GM19025 (cell line): Measurements from ENCODE around the gene HUS1B.
"Not testable (repeated sequence)": the region's sequence is repeated elsewhere in the genome, so short reads cannot be mapped to it uniquely, and the experiment has no call there.

Experiments used
- ATAC-seq: cut with Tn5 transposase; IDR thresholded peaks from one replicate; pipeline ENCODE4 v1.9.1; 2021; ENCODE audit warnings: mild to moderate bottlenecking, low read depth, moderate library complexity; ENCODE audit not compliant: unreplicated experiment

The HUS1B gene

DNA sequence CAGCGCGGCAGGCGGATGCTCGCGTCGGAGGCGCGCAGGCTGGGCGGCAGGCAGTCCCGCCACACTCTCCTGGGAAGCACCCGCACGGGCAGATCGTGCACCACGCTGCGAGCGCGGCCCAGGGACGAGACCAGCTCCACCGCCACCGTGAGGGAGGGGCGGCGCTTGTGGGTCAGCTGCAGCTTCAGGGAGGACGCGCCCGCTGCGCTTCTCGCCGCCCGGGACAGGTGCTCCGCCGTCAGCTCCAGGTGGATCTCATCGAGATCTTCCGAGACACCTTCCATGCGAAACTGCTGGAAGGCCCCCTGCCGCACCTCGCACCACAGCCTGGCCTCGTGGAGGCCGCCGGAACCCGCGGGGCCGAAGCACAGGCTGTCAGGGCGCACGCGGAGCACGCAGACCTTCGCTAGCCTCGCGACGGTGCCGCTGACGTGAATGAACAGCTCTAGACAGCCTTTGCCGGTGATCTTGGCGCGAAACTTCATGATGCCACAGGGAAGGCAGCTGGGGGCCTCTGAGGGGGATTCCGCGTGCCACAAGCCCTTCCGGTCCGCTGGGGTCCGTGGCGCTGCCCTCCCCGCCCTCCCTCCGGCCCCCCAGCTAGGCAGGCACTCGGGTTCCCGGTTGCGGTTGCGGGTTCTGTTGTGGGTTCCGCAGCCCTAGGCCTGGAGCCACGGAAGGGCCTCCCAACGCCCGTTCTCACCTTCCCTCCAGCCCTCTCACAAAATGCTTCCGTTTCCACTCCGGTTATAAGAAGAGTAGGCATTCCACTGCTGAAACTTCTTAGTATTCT is at the start of gene HUS1B:
Gene HUS1B, minus strand, starts transcription at position 641 of the 793 bp plus-strand sequence. Its CDS starts 156 bp downstream, at position 485.
- ATAC-seq: no peak

DNA sequence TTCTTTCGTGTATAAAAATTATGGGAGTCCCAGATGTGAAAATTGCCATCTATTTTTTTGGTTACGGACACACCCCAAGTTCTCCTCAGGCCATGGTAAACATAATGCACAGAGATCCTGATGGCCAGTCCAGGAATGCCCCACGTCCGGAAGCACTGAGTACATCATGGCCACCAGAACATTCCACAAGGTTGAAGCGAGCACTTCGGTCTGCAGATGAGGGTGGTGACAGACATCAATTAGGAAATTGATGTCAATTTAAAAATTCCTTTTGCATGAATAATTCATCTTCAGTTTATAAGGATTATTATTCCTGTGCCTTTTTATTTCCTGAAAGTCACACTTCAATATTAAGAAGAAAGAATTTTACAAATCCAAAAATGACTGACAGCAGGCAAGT is 49.2 kb upstream of the HUS1B start:
- ATAC-seq: no peak

DNA sequence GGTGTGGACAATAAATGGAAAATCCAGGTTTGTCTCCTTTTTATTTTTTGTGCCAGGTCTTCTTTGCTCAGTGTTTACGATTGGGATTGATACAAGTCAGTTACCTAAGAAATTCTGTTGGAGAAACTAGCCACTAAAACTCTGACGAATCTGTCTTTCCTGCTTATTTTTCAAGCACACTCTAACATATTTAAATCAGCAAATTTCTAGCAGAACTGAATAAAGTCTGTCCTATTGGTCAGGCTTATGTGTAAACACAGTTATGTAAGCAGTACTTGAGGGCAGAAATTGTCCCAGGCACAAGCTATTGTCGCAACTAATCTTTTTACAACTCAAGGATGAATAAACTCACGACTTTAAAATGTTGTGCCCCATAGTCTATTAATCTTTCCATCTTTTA is 48.1 kb upstream of the HUS1B start:
- ATAC-seq: no peak

DNA sequence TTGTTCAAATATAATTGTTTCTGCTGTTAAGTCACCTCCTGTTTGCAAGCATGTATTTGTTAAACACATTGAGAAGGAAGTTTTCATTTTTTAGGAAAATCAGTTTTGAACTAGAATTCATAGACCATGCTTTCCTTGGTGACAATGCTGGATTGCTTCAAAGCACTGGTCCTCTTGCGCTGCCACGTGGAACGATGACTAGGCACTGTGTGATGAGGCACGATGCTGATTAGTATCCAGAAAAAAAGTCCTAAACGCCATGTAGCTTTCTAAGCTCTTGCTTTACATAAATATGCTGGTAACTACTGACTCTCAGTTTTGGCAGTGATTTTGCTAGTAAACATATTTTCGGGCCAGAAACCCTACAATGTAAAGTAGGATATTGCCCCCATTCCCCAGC is 47.1 kb upstream of the HUS1B start:
- no peak for ATAC-seq

DNA sequence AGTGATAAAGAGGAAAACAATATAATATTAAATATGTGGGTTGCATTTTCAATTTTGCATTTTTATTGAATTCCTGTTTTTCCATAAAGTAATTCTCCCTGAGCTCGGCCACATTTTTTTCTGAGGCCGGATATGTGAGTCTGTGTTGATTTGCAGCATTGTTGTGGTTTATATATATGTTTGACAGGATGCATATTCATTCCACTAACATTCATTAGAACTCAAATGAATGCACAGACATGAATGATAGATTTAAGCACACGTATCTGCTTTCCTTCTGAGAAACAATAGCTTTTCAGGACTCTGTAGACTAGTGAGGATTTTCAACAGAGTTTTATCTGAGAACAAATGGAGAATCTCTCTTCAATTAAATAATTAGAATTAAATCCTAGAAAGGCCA is 46.7 kb upstream of the HUS1B start:
- ATAC-seq: no peak

DNA sequence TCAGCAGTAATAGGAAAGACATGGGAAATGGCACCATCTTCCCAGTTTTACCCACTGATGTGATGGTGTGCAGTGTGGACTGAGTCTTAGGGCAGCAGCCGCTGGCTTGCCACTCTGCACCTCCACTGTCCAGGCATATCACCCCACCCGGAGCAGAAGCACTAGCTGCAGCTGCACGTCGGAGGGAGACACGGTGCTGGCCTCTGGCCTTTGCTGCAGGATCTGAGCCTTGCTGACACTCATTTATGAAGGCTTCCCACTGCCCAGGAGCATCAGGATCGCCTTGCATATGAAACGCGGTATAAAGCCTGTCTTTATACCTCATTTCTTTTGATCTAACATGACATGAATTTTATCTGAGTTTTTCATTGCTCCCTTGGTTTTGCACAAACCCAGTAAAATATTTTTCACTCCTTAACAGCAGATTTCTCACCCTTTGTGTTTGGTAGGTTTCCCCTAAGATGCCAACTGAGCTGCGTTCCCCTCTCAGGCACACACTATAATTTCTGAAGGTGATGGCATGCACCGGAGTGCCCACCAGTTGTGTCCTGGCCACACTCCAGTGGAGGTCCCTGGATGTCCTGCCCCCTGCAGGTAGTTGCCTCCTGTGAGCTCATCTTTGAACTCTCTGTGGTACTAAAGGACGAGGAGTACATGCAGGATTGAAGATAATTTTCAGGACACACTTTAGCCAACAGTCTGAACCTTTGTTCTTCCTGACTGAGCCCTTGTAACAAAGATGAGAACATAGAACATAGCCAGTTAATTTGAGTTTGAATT is 45.0 kb upstream of the HUS1B start:
- ATAC-seq: no peak

DNA sequence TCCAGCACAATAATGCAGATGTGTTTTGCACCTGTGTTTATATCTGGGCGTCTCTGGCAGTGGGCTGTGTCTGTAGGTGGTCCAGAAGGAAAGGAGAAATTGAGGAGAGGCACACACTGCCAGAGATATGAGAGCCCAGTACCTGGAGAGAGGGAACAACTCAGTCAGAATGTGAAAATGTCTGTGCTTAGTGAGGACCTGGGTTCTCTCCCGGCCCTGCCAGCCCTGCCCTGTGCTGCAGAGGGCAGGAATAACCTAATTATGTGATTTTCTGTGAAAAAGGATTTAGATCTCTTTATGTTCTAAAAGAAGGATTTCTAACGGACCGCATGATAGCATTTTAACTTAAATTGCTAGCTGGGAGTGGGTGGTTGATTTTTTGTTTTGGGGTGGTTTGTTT is 44.3 kb upstream of the HUS1B start:
- ATAC-seq: no peak

DNA sequence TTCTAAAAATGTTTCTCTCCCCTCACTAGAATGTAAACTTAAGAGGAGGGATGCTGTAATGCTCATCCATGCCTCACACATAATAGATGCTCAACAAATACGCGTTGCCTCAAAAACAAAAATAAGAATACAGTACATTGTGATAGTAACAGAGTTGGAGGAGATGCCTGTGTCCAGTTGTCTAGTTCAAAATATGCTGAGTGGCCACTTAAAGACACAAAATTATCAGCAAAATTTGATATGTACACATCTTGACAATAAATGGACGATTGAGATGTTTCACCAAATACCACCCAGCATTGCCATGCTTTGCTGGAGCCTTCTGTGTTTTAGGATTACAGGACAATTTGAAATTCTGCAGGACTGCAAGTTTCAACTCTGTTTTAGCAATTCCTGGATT is 43.6 kb upstream of the HUS1B start:
- ATAC-seq: no peak

DNA sequence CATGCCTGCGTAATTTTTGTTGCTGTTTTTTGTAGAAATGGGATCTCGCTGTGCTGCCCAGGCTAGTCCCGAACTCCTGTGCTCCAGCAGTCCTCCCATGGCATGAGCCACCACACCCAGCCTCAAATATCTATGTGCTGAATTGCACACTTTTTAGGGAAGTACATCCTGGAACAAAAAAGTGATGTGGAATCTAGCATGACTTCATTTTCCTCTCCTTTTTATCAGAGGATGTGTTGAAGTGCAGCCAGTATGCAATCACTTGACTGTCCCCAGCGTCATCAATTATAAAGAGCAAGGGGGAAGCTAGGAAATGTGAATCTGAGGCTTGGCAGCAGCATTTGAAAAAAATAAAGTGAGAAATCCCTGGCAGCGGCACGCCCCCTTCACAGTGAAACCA is 42.4 kb upstream of the HUS1B start:
- no peak for ATAC-seq

DNA sequence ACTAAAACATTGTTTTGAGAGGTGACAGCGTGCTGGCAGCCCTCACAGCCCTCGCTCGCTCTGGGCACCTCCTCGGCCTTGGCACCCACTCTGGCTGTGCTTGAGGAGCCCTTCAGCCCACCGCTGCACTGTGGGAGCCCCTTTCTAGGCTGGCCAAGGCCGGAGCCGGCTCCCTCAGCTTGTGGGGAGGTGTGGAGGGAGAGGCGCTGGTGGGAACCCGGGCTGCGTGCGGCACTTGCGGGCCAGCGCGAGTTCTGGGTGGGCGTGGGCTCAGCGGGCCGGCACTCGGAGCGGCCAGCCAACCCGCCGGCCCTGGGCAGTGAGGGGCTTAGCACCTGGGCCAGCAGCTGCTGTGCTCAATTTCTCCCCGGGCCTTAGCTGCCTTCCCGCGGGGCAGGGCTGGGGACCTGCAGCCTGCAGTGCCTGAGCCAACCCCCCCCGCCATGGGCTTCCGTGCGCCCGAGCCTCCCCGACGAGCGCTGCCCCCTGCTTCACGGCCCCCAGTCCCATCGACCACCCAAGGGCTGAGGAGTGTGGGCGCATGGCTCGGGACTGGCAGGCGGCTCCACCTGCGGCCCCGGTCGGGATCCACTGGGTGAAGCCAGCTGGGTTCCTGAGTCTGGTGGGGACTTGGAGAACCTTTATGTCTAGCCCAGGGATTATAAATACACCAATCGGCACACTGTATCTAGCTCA is 37.7 kb upstream of the HUS1B start:
- not testable (repeated sequence) for ATAC-seq

DNA sequence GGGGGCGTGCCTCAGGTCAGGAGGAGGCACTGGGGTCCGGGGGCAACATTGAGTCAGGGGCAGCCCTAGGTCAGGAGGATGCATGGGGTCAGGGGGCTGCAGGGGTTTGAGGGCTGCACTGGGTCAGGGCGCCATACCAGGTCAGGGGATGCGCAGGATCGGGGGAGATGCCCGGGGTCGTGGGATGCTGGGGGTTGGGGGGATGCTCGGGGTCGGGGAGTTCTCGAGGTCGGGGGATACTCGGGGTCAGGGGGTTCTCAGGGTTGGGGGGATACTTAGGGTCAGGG is 36.8 kb upstream of the HUS1B start:
- ATAC-seq: no peak

DNA sequence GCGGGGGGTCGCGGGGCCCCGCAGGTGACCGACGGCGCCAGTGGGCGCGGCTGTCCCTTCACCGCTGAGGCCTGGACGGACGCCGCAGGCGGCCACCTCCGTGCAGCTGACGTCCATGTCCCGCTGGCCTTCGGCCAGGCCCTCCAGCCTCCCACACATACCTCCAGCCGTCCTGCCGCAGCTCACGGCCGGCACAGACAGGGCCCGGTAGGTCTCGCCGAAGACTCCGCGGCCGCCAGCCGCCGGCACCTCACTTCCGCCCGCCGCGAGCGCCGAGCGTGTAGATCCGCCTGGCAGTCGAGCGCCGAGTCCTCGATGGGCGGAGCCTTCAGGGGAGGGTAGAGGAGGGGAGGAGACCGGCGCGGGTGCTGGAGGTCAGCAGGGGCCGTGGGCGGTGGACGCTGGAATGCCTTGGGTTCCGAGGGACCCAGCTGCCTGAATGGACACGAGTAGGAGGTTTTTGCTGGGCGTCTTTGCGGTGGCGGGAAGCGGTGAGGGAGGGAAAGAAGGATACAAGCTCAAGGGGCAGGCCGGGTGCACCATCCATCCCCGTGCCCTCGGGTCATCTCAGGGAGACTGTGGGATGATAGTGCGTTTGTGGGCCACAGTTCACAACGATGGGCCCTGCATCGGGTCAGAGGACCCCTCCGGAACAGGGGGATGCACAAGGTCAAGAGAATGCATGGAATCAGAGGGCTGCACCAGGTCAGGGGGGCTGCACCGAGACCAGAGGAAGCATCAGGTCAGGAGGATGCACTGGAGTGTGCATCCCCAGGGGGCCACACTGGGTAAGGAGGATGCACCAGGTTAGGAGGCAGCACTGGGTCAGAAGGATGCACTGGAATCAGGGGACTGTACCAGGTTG is 36.2 kb upstream of the HUS1B start, which contains the start of gene EXOC2:
Gene EXOC2, minus strand, starts transcription at position 282 of the 865 bp plus-strand sequence. CDS start 55,321 bp downstream, outside the sequence.
- peak; percentile 92 for ATAC-seq

DNA sequence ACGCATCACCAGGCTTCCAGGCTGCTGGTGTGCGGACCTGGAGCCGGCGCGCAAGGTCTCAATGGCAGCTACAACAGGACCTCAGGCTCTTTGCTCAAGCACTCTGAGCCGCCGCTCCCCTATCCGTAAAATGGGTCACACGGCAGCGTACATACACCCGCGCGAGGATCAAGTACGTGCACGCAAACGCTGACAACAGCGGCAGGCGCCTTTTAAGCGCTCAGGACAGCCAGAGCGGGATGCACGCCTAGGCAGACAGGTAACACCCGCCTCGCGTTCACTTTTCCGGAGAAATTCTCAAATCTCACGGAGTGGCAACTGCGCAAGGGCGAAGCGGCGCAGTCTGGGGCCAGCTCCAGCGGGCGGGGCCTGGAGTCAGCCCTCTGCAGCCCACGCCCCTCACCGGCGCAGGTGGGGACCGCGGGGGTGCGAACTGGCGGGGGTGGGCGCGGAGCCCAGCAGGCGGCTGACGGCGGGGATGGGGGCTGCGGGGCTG is 35.5 kb upstream of the HUS1B start:
- ATAC-seq: peak; percentile 68

DNA sequence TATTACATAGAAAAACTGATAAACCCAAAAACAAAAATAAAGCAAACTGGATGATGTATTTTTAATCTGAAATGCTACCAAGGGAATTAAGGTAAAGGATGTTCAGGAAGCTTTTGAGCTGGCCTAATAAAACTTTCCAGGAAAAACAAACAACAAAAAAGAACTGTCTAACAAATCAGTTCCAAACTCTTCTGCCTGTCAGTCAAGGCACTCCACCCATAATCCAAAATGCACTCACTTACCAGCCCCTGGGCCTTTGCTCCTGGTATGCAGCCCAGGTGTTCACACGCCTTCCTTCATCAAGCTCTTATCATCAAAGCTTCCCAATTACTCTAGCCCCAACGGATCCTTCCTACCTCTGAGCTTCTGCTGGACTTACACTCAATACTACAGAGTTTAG is 32.3 kb upstream of the HUS1B start:
- ATAC-seq: no peak

DNA sequence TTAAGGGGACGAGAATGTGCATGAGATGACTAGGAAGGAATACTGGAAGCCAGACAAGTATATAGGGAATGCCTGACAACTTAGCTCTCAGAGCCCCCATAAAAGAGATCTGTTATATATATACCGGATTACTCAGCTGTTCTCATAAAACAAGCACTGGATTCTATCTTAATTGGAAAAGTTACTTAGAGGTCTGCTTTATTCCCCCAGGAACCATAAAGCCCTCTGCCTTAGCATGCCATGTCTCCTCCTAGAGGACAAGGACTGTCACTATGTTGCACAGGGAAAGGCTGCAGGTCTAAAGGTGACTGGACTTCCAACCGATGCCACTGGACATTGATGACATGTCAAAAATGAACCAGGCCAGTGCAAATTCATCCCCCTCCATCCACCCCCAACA is 29.6 kb upstream of the HUS1B start:
- no peak for ATAC-seq

DNA sequence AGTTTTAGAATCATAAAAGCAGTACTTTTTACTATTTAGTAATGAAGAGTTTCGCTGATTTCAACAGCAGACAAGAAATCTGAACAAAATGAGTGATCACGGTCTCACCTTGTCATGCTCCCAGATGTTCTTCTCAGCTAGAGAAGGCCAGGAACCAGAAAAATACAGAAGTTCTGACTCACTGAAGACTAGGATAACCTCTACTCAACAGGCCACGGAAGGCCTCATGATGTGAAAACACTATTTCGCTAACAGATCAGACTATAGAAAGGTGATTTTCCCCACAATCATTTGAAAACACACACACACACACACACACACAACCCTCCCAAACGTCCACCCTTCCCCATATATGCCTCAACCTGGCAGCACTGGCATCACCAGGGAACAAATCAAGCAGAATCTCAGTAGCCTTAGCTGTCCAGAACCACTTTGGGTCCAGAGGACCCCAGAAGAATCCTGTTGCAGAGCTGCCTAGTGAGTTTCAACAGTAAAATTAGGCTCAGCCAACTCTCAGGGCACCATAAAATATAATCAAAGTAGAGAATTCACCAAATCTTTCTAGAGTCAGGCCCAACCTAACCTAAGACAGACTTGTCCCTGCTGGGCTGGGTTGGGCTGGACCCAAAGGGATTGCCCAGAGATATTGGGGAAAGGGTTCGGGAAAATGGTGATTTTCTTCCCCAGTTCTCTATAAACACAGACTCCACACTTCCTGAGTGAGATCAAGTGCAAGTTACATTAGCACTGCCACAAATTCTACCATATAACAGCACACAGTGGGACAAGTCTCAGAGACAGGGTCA is 28.1 kb upstream of the HUS1B start:
- ATAC-seq: peak; percentile 67

DNA sequence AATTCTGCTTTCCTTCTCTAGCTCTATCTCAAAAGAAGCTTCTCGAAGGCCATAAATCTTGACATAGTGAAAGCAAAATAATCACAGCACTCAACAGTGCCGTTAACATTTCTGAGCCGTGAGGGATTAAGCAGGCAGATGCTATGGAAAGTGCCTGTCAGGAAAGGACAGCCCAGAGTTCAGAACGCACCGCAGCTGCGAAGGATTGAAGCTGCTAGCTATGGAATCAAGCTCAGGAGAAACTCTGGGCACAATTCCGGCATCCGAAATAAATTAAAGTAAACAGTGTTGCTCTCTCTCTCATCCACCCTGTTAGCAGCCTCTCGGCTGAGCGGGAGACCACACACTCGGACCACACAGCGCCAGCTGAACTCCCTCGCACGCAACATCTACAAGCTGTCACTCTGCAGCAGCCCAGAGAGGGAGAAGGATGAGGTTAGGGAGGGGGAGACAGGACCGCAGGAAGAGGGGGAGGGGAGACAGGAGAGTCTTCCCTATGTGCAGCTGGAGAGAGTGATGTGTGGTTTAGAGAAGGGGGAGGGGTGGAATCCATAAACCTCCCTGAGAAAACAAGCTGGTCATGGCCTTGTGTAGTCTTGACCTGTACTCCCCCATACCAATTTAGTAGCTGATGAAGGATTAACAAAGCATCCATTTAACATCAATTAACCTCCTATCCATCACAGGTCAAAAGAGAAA is 27.0 kb upstream of the HUS1B start:
- no peak for ATAC-seq

DNA sequence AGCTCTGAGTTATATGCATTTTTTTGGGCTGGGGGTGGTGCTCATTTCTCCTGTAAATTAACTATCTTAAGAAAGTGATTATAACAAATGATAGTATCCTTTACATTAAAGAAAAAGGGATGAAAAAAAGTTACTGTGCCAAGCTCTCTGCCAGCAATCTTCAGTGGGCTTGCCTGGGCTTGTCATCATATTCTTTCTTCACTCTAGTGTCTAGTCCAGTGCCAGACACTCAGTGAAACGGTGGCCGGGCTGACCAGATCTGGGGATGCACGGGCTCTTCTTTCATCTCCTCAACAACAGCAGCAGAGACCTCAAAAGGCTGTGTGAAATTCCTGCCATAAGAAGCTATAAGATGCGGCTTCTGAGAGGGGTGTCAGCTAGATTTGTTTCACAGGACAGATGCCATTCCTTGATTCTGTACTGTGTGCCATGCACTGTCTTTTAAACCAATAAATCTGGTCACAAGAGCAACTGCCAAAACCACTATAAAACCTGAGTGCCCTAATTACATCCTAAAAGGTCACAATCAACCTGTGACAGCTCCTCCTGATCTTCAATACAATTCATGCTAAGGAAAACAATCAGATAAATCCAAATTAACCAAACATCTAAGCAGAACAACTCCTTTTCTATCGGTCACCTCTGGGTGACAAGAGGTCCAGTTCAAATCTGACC is 23.9 kb upstream of the HUS1B start:
- no peak for ATAC-seq
